GM10248 (cell line): ENCODE results near the gene NKD2.

Source experiments
- CTCF ChIA-PET: fragments of 300-600 bp; sonication (Branson Sonifier 250); formaldehyde crosslinking; extraction: SDS; loops from one replicate; lab custom pipeline; 2021; ENCODE audit warnings: antibody characterized with exemption; lab: Yijun Ruan, JAX
- POLR2A ChIA-PET: fragments of 350-650 bp; sonication (Branson Sonifier 250); formaldehyde crosslinking; extraction: SDS; loops from one replicate; lab custom pipeline; 2020; ENCODE audit warnings: antibody characterized with exemption; lab: Yijun Ruan, JAX
- DNase-seq: peaks from one replicate; pipeline ENCODE4 v3.0.0; 2012; ENCODE audit errors: extremely low spot score
- TF ChIP-seq, protein P1 (sequence below): IDR thresholded peaks from 2 replicates; pipeline ENCODE4 v1.5.1; 2012; ENCODE audit warnings: mild to moderate bottlenecking, low read depth; ENCODE audit errors: extremely low read depth, missing control alignments, control extremely low read depth

Gene NKD2

DNA sequence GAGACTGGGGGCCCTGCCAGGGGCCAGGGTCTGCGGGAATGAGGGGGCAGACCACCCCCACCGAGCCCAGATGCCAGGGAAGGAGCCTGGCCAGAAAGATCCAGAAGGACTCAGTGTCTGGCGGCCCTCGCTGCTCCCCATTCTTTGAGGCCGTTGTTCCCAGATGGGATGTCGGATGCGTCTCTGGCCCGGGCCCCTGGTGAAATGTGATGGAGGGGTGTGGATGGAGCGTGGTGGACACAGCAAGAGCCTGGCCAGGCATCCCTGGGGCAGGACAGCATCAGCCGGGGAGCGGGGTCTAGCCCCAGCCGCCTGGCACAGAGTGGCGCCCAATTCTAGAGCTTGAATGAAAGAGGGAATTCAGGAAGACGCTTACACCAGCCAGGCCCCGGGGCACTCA, 46.2 kb upstream of the NKD2 start:
- DNase-seq, result no peak
- ChIA-PET CTCF (no interaction called here), POLR2A (no interaction called here)
- TF ChIP-seq, protein P1, sequence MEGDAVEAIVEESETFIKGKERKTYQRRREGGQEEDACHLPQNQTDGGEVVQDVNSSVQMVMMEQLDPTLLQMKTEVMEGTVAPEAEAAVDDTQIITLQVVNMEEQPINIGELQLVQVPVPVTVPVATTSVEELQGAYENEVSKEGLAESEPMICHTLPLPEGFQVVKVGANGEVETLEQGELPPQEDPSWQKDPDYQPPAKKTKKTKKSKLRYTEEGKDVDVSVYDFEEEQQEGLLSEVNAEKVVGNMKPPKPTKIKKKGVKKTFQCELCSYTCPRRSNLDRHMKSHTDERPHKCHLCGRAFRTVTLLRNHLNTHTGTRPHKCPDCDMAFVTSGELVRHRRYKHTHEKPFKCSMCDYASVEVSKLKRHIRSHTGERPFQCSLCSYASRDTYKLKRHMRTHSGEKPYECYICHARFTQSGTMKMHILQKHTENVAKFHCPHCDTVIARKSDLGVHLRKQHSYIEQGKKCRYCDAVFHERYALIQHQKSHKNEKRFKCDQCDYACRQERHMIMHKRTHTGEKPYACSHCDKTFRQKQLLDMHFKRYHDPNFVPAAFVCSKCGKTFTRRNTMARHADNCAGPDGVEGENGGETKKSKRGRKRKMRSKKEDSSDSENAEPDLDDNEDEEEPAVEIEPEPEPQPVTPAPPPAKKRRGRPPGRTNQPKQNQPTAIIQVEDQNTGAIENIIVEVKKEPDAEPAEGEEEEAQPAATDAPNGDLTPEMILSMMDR, result no peak

DNA sequence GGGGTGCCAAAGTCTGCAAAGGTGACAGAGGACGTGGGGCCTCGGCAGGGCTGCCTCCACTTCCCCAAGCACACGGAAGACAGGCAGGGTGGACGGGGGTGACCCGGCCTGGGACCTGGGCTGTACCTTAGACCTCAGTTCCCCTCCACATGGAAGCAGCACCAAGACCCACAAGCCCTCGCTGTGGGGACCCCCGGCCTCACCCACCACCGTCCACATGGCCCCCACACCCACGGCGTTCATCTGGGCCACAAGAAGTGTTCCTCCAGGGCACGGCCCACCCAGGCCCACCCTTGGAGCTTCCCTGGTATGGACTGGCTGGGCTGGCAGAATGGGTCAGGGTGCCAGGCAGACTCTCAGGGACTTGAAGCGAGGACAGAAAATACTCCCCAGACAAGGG, 45.8 kb upstream of the NKD2 start:
- POLR2A ChIA-PET, result no interaction called here
- no peak for DNase-seq
- TF ChIP-seq, protein P1, result no peak
- CTCF ChIA-PET, result no interaction called here

DNA sequence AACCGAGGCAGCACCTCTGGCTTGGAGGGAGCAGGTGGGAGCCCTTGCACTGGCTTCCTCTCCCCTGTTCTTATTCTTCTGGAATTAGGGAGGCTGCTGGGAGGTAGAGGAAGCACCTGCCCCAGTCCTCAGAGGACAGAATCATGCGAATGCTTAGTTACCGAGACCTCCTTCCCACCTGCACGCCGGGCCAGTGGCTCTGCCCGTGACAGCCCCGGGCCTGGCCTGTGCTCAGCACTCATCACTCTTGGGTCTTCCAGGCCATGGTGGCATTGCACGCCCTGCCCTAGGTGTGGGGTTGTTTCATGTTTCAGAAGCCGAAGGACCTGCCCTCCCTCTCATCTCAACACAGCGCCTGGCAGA, 45.3 kb upstream of the NKD2 start:
- CTCF ChIA-PET, result no interaction called here
- POLR2A ChIA-PET, result no interaction called here

DNA sequence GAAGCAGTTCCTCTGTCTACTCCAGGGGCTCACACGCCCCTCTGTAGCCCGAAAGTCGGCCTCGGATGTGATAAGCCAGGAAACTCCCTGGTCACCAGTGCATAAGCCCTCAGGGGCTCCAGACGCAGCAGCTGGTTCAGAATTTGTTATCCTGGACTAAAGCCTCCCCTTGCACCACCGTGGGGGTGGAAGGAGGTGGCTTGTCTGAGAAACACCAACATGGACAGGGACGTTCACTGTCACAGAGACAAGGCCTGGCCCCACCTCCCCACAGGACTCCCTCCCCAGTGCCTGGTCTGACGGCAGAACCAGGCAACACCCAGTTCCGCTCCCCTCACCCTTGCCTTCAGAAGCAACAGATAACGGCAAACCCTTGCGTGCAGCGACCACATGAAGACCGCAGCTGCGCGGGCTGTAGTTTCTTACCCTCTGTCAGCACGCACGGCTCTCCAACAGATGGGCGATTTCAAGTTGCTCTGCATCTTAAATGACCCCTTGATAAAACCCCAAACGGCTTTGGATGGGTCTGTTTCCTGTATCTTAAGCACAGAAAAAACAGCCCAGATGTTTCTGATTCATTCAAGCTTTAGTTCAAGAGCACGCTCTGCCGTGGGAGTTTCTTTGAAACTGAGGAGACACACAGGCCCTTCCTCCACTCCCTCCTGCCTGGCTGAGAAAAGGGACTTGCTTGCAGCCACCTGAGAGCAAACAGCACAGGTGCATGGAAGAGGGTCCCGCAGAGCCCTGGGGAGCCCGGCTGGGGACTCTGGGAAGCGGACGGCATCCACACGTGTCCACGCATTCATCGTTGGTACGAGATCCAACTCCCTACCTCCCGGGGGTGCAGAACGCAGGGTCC, 44.7 kb upstream of the NKD2 start:
- TF ChIP-seq, protein P1, result no peak
- DNase-seq, result peak; percentile 74
- POLR2A ChIA-PET, result no interaction called here
- CTCF ChIA-PET, result no interaction called here

More for the DNA sequence above, 45.3 kb upstream of the NKD2 start:
- DNase-seq, result no peak
- TF ChIP-seq, protein P1, result no peak

DNA sequence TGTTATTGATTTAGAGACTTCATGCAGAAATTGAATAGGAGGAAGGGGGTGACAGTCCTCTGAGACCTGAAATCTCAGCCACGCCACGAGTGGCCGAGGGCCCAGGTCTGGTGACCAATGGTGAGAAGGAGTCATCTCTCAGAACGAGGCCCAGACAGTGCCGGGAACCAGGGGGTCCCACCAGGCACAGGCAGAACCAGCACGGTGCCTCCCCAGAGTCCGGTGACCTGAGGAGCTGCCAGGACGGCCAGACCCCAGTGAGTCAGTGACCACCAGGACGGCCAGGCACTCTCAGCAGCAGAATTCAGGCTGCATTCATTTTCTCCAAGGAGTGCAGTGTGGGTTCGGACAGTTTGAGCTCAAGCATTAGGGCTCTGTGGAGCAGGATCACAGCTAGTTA, 43.8 kb upstream of the NKD2 start:
- CTCF ChIA-PET, result interaction anchor here (1.1 kb wide), 2 partner anchors 12 to 30 kb away, joined by 3 read pairs; no protein-coding TSS in a partner anchor
- DNase-seq, result no peak
- TF ChIP-seq, protein P1, result no peak
- POLR2A ChIA-PET, result no interaction called here

DNA sequence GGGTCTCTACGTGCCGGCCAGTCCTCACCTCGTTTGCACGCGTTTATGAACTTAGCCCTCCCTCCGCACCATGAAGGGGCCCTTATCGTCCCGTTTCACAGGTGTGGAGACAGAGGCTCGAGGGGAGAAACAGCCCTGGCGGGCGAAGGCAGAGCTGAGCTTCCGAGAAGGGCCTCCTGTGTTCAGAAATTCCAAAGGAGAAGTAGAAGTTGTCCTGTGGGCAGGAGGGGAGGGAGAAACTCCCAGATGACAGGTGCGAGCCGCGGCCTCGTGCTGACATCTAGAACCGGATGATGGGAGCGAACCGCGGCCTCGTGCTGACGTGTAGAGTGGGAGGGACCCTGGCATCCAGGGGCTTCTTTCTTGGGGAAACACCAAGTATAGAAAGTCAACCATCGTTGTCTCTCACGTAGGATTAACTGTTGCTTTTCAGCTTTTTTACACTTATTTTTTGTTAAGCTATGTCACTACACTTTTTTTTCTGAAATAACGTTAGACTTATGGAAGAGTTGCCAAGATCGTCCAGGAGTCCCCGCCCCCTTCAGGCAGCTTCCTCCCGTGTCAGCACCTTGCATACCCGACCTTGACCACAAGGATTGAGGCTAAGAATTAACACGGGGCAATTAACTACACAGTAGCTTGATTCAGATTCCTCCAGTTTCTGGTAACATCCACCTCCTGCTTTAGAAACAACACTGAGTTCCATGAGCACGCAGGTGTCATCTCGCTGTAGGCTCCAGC, 42.8 kb upstream of the NKD2 start:
- CTCF ChIA-PET, result interaction anchor here (1.1 to 1.6 kb wide), 3 partner anchors 9 to 31 kb away, joined by 3 to 4 read pairs (median 3); no protein-coding TSS in a partner anchor
- no peak for DNase-seq
- TF ChIP-seq, protein P1, result no peak
- POLR2A ChIA-PET, result no interaction called here
